Measurements from ENCODE around the gene PLG.
"Not testable (repeated sequence)": the region's sequence is repeated elsewhere in the genome, so short reads cannot be mapped to it uniquely, and the experiment has no call there.

Gene PLG

GRCh38 chr6:160780656-160781055 lies 78.6 kb downstream of the PLG start:
- not testable (repeated sequence) for DNase-seq

GRCh38 chr6:160781298-160781697 lies 79.3 kb downstream of the PLG start:
- DNase-seq: no peak

- DNase-seq: no peak
Measured at GRCh38 chr6:160782228-160782627, 80.2 kb downstream of the PLG start.

- no peak for DNase-seq
Measured at GRCh38 chr6:160783741-160784140, 81.7 kb downstream of the PLG start.

GRCh38 chr6:160788126-160788525 lies 86.1 kb downstream of the PLG start:
- DNase-seq: not testable (repeated sequence)

- no peak for DNase-seq
Measured at GRCh38 chr6:160788806-160789205, 86.8 kb downstream of the PLG start.

- DNase-seq: no peak
Measured at GRCh38 chr6:160789263-160790027, 87.4 kb downstream of the PLG start.

GRCh38 chr6:160790028-160790792 lies 88.2 kb downstream of the PLG start:
- no peak for DNase-seq

GRCh38 chr6:160791459-160791858 lies 89.4 kb downstream of the PLG start:
- DNase-seq: no peak

- DNase-seq: no peak
Measured at GRCh38 chr6:160791981-160792418, 90.0 kb downstream of the PLG start.

GRCh38 chr6:160792708-160793107 lies 90.7 kb downstream of the PLG start:
- DNase-seq: no peak

GRCh38 chr6:160793652-160794051 lies 91.6 kb downstream of the PLG start:
- DNase-seq: no peak

- DNase-seq: no peak
Measured at GRCh38 chr6:160795721-160796120, 93.7 kb downstream of the PLG start.

GRCh38 chr6:160798625-160799024 lies 96.6 kb downstream of the PLG start:
- no peak for DNase-seq

GRCh38 chr6:160799801-160800506 lies 97.9 kb downstream of the PLG start:
- no peak for DNase-seq

GRCh38 chr6:160801418-160801817 lies 99.4 kb downstream of the PLG start:
- no peak for DNase-seq

- not testable (repeated sequence) for DNase-seq
Measured at GRCh38 chr6:160802049-160802448, 100.0 kb downstream of the PLG start.
